HG02610 (cell line): ENCODE data around the gene VWF.
"Not testable (repeated sequence)": the region's sequence is repeated elsewhere in the genome, so short reads cannot be mapped to it uniquely, and the experiment has no call there.

Experiments
- ATAC-seq: cut with Tn5 transposase; IDR thresholded peaks from one replicate; pipeline ENCODE4 v1.9.1; 2021; ENCODE audit warnings: mild to moderate bottlenecking, moderate library complexity; ENCODE audit not compliant: unreplicated experiment

The VWF gene

GRCh38 chr12:6106218-6106617, 18.3 kb downstream of the VWF start:
- ATAC-seq: no peak

- no peak for ATAC-seq
Observed at GRCh38 chr12:6104842-6105241, 19.6 kb downstream of the VWF start.

GRCh38 chr12:6104027-6104426, 20.4 kb downstream of the VWF start:
- no peak for ATAC-seq

GRCh38 chr12:6102021-6102420, 22.4 kb downstream of the VWF start:
- not testable (repeated sequence) for ATAC-seq

GRCh38 chr12:6099316-6099715, 25.2 kb downstream of the VWF start:
- no peak for ATAC-seq

GRCh38 chr12:6097411-6097810, 27.1 kb downstream of the VWF start:
- no peak for ATAC-seq

- no peak for ATAC-seq
Observed at GRCh38 chr12:6096527-6096926, 27.9 kb downstream of the VWF start.

GRCh38 chr12:6095269-6095668, 29.2 kb downstream of the VWF start:
- no peak for ATAC-seq

- ATAC-seq: no peak
Observed at GRCh38 chr12:6093764-6094163, 30.7 kb downstream of the VWF start.

- ATAC-seq: no peak
Observed at GRCh38 chr12:6092784-6093722, 31.4 kb downstream of the VWF start.

- ATAC-seq: no peak
Observed at GRCh38 chr12:6091786-6092566, 32.5 kb downstream of the VWF start.

GRCh38 chr12:6090803-6091202, 33.7 kb downstream of the VWF start:
- no peak for ATAC-seq

- no peak for ATAC-seq
Observed at GRCh38 chr12:6088921-6089747, 35.3 kb downstream of the VWF start.

- ATAC-seq: no peak
Observed at GRCh38 chr12:6086316-6086715, 38.2 kb downstream of the VWF start.

- no peak for ATAC-seq
Observed at GRCh38 chr12:6085841-6086240, 38.6 kb downstream of the VWF start.

- no peak for ATAC-seq
Observed at GRCh38 chr12:6084969-6085450, 39.5 kb downstream of the VWF start.

- ATAC-seq: no peak
Observed at GRCh38 chr12:6084261-6084968, 40.1 kb downstream of the VWF start.

- ATAC-seq: no peak
Observed at GRCh38 chr12:6083601-6084000, 40.9 kb downstream of the VWF start.

- ATAC-seq: no peak
Observed at GRCh38 chr12:6082613-6083012, 41.9 kb downstream of the VWF start.
